Measurements from ENCODE around the gene TPI1.

DNA sequence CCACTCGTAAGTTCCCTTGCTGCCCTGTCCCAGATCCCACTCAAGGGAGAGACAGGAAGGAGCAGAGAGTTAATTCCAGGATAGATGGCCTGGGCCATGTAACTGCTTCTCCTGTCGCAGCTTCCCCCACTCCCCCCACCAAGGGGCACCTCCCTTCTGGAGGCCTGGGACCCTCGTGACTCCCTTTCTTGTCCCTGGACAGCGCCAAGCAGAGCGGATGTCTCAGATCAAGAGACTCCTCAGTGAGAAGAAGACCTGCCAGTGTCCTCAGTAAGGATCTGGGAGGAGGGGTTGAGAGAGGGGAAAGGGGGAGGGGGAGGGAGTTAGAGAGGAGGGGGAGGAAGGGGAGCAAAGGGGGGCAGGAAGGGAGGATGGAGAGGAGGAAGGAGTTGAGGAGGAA lies 48.7 kb upstream of the TPI1 start:
- TF ChIP-seq, protein P1, sequence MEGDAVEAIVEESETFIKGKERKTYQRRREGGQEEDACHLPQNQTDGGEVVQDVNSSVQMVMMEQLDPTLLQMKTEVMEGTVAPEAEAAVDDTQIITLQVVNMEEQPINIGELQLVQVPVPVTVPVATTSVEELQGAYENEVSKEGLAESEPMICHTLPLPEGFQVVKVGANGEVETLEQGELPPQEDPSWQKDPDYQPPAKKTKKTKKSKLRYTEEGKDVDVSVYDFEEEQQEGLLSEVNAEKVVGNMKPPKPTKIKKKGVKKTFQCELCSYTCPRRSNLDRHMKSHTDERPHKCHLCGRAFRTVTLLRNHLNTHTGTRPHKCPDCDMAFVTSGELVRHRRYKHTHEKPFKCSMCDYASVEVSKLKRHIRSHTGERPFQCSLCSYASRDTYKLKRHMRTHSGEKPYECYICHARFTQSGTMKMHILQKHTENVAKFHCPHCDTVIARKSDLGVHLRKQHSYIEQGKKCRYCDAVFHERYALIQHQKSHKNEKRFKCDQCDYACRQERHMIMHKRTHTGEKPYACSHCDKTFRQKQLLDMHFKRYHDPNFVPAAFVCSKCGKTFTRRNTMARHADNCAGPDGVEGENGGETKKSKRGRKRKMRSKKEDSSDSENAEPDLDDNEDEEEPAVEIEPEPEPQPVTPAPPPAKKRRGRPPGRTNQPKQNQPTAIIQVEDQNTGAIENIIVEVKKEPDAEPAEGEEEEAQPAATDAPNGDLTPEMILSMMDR (IDR thresholded peaks at IDR 0.05; ENCODE audit: low read length), result no peak
- no peak for TF ChIP-seq EZH2 (IDR thresholded peaks at IDR 0.05; ENCODE audit: borderline replicate concordance, low read length)

All from OCI-LY1 (cell line).